ENCODE results near the gene TAL1. TPM values are rescaled to one million over a fixed set of nuclear protein-coding genes. Genes with fewer than 3 reads are reported as not detected.

TAL1 gene
- total and polyA plus RNA-seq, 2 experiments from 2014 or later, result not detected

DNA sequence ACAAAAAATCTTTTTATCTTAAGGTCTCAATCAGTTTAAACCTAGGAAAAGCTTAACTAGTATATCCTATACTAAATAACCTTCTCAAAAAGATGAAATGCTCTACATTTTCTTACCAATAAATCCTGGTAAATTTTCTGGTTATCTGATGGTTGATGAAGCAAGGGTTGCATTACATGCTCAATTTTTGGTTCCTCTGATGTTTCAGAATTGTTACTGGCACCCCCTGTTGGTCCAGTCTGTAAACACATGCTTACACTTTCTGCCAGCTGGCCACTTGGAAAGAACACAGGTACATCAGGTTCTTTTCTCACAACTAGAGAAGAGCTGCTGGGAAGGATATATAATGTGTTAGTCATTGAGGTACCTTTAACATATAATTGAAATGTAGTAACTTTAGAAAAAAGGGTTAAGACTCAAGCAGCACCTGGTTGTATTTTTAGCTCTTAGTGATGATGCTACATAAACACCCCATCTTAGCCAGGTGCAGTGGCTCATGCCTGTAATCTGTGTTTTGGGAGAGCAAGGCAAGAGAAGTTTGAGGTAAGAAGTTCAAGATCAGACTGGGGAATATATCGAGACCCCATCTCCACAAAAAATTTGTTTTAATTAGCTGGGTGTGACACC lies 30.9 kb upstream of the TAL1 start:
- no peak overlapping the region for H3K4me3 ChIP-seq
- no peaks in the 10 kb centered on the region for H3K79me2 ChIP-seq (replicated peaks; ENCODE audit: insufficient read depth)
- peaks cover 18% of the 10 kb centered on the region for H4K20me1 ChIP-seq (replicated peaks; ENCODE audit: insufficient read depth)
- no peaks in the 10 kb centered on the region for H3K9me2 ChIP-seq (ENCODE audit: insufficient read depth)
- TF ChIP-seq, protein P1, sequence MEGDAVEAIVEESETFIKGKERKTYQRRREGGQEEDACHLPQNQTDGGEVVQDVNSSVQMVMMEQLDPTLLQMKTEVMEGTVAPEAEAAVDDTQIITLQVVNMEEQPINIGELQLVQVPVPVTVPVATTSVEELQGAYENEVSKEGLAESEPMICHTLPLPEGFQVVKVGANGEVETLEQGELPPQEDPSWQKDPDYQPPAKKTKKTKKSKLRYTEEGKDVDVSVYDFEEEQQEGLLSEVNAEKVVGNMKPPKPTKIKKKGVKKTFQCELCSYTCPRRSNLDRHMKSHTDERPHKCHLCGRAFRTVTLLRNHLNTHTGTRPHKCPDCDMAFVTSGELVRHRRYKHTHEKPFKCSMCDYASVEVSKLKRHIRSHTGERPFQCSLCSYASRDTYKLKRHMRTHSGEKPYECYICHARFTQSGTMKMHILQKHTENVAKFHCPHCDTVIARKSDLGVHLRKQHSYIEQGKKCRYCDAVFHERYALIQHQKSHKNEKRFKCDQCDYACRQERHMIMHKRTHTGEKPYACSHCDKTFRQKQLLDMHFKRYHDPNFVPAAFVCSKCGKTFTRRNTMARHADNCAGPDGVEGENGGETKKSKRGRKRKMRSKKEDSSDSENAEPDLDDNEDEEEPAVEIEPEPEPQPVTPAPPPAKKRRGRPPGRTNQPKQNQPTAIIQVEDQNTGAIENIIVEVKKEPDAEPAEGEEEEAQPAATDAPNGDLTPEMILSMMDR (conservative IDR thresholded peaks at IDR 0.05; ENCODE audit: low read depth in 2 of 2), result peak; percentile 73 to 80
- TF ChIP-seq NANOG (IDR thresholded peaks at IDR 0.05; ENCODE audit: borderline replicate concordance), result no peak
- TF ChIP-seq EZH2 (IDR thresholded peaks at IDR 0.05; ENCODE audit: low read depth, unreplicated experiment), result no peak
- no peak for TF ChIP-seq STAT1 (IDR thresholded peaks at IDR 0.05; ENCODE audit: unreplicated experiment)
- no peak for TF ChIP-seq POLR2AphosphoS5 (IDR thresholded peaks at IDR 0.05; ENCODE audit: low read depth)
- no peaks in the 10 kb centered on the region; the same call in 1 of the 2 replicates for H3F3A ChIP-seq (replicated peaks; ENCODE audit: low read depth)
- H3K4me1 ChIP-seq (ENCODE audit: insufficient read depth), result no peaks in the 10 kb centered on the region
- no peak overlapping the region for H3K27ac ChIP-seq (ENCODE audit: low read depth)
- Mint-ChIP-seq H3K4me3 (no peak overlapping the region), H3K9me3 (no peaks in the 10 kb centered on the region), H3K36me3 (ENCODE audit: low read depth) (peaks cover 51% of the 10 kb centered on the region), H3K4me1 (no peaks in the 10 kb centered on the region), H3K27me3 (ENCODE audit: insufficient read depth, low read depth, poor library complexity) (no peaks in the 10 kb centered on the region), H3K27ac (no peak overlapping the region)
- H3K4me2 ChIP-seq, result no peak overlapping the region
- peaks cover 40% of the 10 kb centered on the region for H3K36me3 ChIP-seq (ENCODE audit: insufficient read depth)
- no peaks in the 10 kb centered on the region for H3K27me3 ChIP-seq (ENCODE audit: insufficient read depth)
- no peak overlapping the region for H2AFZ ChIP-seq
- DNase-seq (ENCODE audit: low spot score) (peak; percentile 75), ATAC-seq (peak; percentile 53; the same call in 2 of the 3 replicates)

- no peaks in the 10 kb centered on the region for H3K4me1 ChIP-seq (ENCODE audit: insufficient read depth)
- H3K27me3 ChIP-seq (ENCODE audit: insufficient read depth), result no peaks in the 10 kb centered on the region
- no peak overlapping the region for H3K4me3 ChIP-seq
- no peaks in the 10 kb centered on the region for H3K79me2 ChIP-seq (replicated peaks; ENCODE audit: insufficient read depth)
- peaks cover 22% of the 10 kb centered on the region for H4K20me1 ChIP-seq (replicated peaks; ENCODE audit: insufficient read depth)
- H3K4me1 Mint-ChIP-seq, result no peaks in the 10 kb centered on the region
- H3K27ac Mint-ChIP-seq, result no peak overlapping the region
- H3K4me3 Mint-ChIP-seq, result no peak overlapping the region
- H3F3A ChIP-seq (replicated peaks; ENCODE audit: low read depth), result no peaks in the 10 kb centered on the region; the same call in 1 of the 2 replicates
- H3K27me3 Mint-ChIP-seq (ENCODE audit: insufficient read depth, low read depth, poor library complexity), result no peaks in the 10 kb centered on the region
- peaks cover 39% of the 10 kb centered on the region for H3K36me3 ChIP-seq (ENCODE audit: insufficient read depth)
- H3K9me3 Mint-ChIP-seq, result no peaks in the 10 kb centered on the region
- H3K9me2 ChIP-seq (ENCODE audit: insufficient read depth), result no peaks in the 10 kb centered on the region
- no peak for DNase-seq (ENCODE audit: low spot score)
- TF ChIP-seq, protein P1 (conservative IDR thresholded peaks at IDR 0.05; ENCODE audit: low read depth in 2 of 2), result no peak
- no peak for TF ChIP-seq POLR2AphosphoS5 (IDR thresholded peaks at IDR 0.05; ENCODE audit: low read depth)
- TF ChIP-seq EZH2phosphoT487 (IDR thresholded peaks at IDR 0.05; ENCODE audit: unreplicated experiment), result no peak
- no peak for TF ChIP-seq CREB1 (CRISPR knock-in tag; IDR thresholded peaks at IDR 0.05; ENCODE audit: low read depth)
- TF ChIP-seq STAT1 (IDR thresholded peaks at IDR 0.05; ENCODE audit: unreplicated experiment), result no peak
- TF ChIP-seq ZNF114 (CRISPR knock-in tag; IDR thresholded peaks at IDR 0.05), result no peak
- no peak for TF ChIP-seq ETS1 (IDR thresholded peaks at IDR 0.05)
- ATAC-seq, result no peak
- peaks cover 40% of the 10 kb centered on the region for H3K36me3 Mint-ChIP-seq (ENCODE audit: low read depth)
- no peak overlapping the region for H2AFZ ChIP-seq
- H3K4me2 ChIP-seq, result no peak overlapping the region
- H3K27ac ChIP-seq (ENCODE audit: low read depth), result no peak overlapping the region
Observed at GRCh38 chr1:47257224-47257623, 25.2 kb upstream of the TAL1 start.
